GM10266 (cell line): ENCODE data around the gene LRRC55.

ENCODE experiments used
- DNase-seq: peaks from one replicate; pipeline ENCODE4 v3.0.0; 2012; ENCODE audit errors: extremely low spot score
- CTCF ChIP-seq: IDR thresholded peaks from 2 replicates; pipeline ENCODE4 v1.5.1; 2012; ENCODE audit warnings: mild to moderate bottlenecking, low read depth; ENCODE audit not compliant: control insufficient read depth, insufficient read depth; ENCODE audit errors: missing control alignments

LRRC55 gene

GRCh38 chr11:57223601-57224000 lies 41.8 kb downstream of the LRRC55 start:
- DNase-seq: no peak
- no peak for TF ChIP-seq CTCF

- no peak for DNase-seq
- no peak for TF ChIP-seq CTCF
These were observed 42.4 kb downstream of the LRRC55 start for GRCh38 chr11:57224128-57224527.

- no peak for TF ChIP-seq CTCF
- DNase-seq: no peak
These were observed 42.8 kb downstream of the LRRC55 start for GRCh38 chr11:57224537-57224936.

- TF ChIP-seq CTCF: no peak
- no peak for DNase-seq
These were observed 46.8 kb downstream of the LRRC55 start for GRCh38 chr11:57228600-57228999.

GRCh38 chr11:57230316-57230715 lies 48.6 kb downstream of the LRRC55 start:
- no peak for TF ChIP-seq CTCF
- DNase-seq: no peak

- no peak for TF ChIP-seq CTCF
- no peak for DNase-seq
These were observed 49.2 kb downstream of the LRRC55 start for GRCh38 chr11:57230791-57231538.

- TF ChIP-seq CTCF: no peak
- DNase-seq: no peak
These were observed 49.9 kb downstream of the LRRC55 start for GRCh38 chr11:57231539-57232253.
